ENCODE data around the gene PLEKHA7.
"Not testable (repeated sequence)": the region's sequence is repeated elsewhere in the genome, so short reads cannot be mapped to it uniquely, and the experiment has no call there.

PLEKHA7 gene, protein sequence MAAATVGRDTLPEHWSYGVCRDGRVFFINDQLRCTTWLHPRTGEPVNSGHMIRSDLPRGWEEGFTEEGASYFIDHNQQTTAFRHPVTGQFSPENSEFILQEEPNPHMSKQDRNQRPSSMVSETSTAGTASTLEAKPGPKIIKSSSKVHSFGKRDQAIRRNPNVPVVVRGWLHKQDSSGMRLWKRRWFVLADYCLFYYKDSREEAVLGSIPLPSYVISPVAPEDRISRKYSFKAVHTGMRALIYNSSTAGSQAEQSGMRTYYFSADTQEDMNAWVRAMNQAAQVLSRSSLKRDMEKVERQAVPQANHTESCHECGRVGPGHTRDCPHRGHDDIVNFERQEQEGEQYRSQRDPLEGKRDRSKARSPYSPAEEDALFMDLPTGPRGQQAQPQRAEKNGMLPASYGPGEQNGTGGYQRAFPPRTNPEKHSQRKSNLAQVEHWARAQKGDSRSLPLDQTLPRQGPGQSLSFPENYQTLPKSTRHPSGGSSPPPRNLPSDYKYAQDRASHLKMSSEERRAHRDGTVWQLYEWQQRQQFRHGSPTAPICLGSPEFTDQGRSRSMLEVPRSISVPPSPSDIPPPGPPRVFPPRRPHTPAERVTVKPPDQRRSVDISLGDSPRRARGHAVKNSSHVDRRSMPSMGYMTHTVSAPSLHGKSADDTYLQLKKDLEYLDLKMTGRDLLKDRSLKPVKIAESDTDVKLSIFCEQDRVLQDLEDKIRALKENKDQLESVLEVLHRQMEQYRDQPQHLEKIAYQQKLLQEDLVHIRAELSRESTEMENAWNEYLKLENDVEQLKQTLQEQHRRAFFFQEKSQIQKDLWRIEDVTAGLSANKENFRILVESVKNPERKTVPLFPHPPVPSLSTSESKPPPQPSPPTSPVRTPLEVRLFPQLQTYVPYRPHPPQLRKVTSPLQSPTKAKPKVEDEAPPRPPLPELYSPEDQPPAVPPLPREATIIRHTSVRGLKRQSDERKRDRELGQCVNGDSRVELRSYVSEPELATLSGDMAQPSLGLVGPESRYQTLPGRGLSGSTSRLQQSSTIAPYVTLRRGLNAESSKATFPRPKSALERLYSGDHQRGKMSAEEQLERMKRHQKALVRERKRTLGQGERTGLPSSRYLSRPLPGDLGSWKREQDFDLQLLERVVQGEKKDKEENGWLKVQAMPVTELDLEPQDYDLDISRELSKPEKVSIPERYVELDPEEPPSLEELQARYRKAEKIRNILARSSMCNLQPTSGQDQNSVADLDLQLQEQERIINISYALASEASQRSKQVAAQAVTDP

DNA sequence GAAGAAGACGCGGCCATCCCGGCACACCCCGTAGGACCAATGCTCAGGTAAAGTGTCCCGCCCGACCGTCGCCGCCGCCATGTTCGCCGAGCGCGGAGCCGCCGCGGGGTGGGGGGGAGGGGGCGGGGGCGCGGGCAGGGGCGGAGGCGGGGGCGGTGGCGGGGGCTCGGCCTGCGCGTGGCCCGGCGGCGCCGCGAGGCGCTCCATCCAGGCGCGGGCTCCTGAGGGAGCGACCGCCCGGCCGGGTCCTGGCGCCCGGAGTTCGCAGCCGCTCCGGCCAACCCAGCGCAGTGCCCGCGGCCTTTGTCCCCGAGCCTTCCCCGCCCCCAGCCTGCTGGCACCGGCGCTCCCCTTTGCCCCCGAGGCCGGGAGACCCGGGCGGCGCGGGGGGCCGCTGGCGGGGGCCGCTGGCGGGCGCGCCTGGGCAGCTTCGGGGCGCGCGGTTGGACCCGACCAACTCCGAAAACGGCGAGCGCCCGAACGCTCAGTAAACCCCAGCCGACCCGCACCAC, at the start of gene PLEKHA7:
Gene PLEKHA7, minus strand, starts transcription at position 94 of the 512 bp plus-strand sequence. Its CDS starts 13 bp downstream, at position 81.
- DNase-seq (ENCODE audit: low read depth) = no peak

DNA sequence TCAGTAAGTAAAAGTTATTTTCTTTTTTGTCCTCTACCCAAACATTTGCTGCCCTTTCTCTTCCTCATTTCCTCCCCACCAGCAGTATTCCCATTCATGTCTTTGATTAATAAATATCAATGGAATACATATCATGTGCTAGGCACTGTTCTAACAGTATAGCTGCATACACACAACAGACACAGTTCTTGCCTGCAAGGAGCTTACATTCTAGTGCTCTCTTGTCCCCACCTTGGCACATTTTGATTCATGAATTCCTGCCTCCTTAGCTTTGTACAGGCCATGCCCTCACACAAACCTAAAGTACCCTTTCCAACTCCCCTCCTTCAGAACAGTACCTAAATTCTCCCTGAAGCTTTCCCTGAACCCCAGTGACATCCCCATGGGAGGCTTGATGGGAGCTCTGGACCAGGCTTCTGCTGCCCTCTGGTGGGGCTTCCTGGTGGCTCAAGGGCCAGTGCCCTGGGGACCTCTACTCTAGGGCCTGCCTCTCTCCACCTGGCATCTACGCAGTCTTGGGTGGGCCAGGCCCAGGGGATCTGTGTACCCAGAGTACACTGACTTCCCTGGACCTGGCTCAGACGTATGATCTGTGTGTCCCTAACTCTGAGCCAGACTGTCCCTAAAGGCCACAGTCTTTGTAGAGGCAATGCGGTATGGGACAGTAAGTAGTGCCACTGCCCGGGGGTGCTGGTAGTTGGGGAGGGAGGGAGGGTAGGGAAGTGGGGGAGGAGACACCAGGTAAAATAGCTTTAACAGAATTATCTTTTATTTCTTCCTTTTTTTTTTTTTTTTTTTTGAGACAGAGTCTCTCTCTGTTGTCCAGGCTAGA, 49.2 kb upstream of the PLEKHA7 start:
- DNase-seq (ENCODE audit: low read depth) = peak; percentile 49

DNA sequence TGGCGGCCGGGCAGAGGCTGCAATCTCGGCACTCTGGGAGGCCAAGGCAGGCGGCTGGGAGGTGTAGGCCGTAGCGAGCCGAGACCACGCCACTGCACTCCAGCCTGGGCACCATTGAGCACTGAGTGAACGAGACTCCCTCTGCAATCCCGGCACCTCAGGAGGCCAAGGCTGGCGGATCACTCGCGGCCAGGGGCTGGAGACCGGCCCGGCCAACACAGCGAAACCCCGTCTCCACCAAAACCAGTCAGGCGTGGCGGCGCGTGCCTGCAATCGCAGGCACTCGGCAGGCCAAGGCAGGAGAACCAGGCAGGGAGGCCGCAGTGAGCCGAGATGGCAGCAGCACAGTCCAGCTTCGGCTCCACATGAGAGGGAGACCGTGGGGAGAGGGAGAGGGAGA, 36.9 kb upstream of the PLEKHA7 start:
- DNase-seq (ENCODE audit: low read depth) = not testable (repeated sequence)

DNA sequence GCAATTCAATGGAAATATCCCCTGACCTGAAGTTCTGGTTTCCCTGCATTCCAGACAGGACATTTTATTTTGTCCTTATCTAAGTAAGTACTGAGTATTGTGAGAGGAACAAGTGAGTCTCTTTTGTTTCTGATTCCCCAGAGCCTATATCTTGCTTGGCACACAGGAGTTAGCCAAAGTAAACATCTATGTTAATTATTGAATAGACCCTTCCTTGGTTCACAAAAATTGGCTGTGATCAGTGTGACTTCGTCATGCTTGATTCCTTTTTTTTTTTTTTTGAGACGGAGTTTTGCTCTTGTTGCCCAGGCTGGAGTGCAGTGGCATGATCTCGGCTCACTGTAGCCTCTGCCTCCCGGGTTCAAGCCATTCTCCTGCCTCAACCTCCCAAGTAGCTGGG, 34.3 kb upstream of the PLEKHA7 start:
- not testable (repeated sequence) for DNase-seq (ENCODE audit: low read depth)

DNA sequence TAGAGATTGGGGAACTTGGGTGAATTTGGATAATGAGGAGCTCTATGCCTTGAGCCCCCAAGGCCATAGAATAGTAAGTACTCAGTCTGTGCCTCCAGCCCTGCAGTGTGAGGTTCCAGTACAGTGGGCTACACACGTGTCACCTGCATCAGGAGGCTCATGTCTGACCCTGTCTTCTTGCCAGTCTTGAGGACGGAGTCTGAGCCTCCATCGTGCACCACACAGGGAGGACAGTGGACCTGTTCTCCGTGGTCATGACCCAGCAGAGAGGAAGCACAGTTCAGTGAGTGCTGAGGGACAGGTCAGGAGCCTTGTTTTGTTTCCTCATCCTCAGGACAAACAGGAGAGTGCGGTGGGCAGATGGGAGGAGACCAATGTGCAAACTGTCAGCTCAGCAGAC, 32.5 kb upstream of the PLEKHA7 start:
- no peak for DNase-seq (ENCODE audit: low read depth)

DNA sequence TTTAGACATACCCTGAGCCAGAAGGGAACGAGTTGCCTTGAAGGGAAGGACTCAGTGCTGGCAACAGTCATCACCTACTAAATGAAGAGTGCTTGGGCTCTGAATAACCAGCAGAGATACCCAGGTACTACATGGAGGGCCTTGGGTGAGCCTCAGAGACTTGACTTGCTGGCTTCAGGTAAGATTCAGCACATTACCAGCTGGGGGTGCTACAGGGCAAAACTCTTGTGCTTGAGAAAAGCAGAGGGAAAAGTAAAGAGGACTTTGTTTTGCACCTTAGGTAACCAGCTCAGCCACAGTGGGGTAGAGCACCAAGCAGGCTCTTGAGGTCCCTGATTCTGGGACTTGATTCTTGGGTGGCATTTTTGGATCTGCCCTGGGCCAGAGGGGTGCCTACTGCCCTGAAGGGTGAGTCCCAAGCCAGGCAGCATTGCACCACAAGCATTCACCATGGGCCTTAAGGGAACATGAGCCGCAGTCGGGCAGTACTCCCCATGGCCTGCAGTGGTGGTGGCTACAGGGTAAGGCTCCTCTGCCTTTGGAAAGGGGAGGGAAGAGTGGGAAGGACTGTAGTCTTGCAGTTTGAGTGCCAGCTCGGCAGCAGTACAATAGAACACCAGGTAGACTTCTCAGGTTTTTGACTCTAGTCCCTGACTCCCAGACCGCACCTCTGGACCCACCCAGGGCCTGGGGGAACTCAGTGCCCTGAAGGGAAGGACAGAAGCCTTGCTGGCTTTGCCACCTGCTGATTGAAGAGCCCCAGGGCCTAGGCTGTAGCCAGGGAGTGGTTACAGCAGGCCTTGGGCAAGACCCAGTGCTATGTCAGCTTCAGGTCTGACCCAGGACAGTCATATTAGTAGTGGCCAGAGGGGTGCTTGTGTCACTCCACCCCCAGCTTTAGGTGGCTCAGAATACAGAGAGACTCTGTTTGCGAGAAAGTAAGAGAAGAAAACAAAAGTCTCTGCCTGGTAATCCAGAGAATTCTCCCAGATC, 22.7 kb upstream of the PLEKHA7 start:
- DNase-seq (ENCODE audit: low read depth) = no peak

DNA sequence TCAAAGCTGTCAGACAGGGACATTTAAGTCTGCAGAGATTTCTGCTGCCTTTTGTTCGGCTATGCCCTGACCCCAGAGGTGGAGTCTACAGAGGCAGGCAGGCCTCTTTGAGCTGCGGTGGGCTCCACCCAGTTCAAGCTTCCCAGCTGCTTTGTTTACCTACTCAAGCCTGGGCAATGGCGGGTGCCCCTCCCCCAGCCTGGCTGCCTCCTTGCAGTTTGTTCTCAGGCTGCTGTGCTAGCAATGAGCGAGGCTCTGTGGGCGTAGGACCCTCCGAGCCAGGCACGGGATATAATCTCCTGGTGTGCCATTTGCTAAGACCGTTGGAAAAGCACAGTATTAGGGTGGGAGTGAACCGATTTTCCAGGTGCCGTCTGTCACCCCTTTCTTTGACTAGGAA, 19.8 kb upstream of the PLEKHA7 start:
- DNase-seq (ENCODE audit: low read depth) = not testable (repeated sequence)

DNA sequence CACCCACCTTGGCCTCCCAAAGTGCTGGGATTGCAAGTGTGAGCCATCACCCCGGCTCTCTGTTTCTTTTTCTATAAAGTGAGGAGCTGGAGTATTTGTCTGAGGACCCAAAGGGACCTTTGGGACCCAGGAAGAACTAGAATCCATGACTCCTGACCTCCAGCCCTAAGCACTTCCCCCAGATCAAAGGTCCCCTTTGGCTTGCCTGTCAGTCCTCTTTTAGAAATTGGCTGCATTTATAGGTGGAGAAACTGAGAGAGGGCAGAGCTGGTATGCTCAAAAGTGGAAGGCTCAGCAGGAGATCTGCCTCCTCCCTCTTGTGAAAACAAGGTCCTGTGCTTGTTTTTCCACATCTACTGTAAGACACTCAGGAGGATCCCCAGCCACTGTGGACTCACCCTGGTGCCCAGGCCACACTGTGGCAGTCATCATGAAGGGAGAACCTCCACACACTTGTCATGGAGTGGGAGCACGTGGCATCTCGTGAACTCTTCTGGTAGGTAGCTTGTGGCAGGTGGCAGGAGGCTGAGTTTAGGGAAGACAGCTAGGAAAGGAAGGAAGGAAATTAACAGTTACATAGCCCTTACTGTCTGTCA, 12.4 kb upstream of the PLEKHA7 start:
- no peak for DNase-seq (ENCODE audit: low read depth)

DNA sequence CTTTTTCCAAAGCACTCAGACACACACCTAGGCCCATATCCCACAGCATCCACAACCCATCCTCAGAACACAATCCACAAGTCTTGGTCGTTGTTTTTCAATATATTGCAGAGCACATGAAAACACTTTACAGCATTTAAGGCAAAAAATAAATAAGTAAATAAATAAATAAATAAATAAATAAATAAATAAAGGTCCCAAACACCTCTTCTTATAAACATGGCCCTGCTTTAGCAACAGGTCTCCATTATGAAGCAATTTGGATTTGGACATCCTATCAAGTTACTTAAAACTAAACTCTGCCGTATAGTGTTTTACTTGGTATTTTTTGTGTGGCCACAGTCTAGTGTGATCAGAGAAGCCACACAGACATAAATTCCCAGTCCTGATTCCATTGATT, 10.7 kb upstream of the PLEKHA7 start:
- DNase-seq (ENCODE audit: low read depth) = no peak

DNA sequence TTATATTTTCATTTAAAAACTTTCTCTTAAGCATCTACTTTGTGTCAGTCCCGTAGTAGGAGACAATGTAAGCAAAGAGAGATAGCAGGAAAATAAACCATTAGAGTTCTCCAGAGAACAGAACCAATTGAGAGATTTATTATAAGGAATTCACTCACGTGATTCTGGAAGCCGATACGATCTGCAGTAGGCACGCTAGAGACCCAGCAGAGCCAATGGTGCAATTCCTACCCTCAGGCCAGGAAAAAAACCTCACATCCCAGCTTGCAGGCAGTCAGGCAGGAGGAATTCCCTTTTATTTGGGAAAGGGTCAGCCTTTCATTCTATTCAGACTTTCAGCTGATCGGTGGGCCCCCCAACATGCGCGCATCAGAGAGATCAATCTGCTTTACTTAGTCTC, 7.3 kb upstream of the PLEKHA7 start:
- DNase-seq (ENCODE audit: low read depth) = no peak

DNA sequence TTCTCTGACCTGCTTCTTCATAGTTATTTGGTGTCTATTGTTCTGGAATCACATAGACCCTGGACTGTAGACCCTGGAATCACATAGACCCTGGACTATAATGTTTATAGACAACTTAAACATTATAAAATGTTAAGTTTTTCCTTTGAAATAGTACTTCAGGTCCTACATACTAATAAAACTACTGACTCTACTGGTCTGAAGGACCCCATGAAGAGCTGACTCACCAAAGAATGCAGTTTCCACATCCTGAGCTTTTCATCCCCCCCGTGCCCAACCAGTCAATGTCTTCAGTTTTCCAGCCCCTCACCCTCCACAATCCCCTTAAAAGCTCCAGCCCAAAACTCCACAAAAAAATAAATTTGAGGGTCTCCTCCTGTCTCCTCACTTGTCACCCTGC, 6.6 kb upstream of the PLEKHA7 start:
- DNase-seq (ENCODE audit: low read depth) = peak; percentile 60

DNA sequence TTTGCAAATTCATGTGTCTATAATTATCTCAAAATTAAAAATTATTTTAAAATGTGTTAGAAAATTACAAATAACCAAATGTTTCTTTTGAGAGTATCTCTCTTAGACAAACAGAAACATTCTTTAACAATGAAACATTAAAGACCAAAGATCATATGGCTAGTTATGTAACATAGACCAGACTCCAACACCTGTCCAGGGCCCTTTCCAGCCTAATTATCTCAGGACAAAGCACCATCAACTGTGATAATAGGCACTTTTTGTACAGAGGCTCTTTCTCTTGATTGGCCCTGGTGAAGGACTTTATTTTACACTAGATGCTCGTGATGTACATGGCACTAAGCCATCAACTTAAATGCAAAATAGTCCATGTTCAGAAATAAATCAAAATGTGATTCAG, 5.0 kb upstream of the PLEKHA7 start:
- DNase-seq (ENCODE audit: low read depth) = no peak

DNA sequence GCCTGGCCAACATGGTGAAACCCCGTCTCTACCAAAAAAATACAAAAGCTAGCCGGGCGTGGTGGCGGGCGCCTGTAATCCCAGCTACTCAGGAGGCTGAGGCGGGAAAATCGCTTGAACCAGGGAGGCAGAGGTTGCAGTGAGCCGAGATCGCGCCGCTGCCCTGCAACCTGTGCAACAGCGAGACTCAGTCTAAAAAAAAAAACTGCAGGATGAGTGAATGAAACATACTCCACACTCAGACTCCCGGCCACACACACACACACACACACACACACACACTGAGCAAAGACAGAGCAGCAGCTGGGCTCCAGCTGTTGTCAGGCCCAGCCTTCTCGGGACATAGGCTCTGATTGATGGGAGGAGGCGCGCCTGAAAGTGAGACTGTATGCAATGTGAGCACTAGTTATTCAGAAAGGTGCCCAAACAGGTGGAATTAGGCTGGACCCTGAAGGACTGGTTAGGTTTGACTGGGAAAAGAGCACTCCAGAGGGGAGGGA, 1.5 kb upstream of the PLEKHA7 start:
- no peak for DNase-seq (ENCODE audit: low read depth)

DNA sequence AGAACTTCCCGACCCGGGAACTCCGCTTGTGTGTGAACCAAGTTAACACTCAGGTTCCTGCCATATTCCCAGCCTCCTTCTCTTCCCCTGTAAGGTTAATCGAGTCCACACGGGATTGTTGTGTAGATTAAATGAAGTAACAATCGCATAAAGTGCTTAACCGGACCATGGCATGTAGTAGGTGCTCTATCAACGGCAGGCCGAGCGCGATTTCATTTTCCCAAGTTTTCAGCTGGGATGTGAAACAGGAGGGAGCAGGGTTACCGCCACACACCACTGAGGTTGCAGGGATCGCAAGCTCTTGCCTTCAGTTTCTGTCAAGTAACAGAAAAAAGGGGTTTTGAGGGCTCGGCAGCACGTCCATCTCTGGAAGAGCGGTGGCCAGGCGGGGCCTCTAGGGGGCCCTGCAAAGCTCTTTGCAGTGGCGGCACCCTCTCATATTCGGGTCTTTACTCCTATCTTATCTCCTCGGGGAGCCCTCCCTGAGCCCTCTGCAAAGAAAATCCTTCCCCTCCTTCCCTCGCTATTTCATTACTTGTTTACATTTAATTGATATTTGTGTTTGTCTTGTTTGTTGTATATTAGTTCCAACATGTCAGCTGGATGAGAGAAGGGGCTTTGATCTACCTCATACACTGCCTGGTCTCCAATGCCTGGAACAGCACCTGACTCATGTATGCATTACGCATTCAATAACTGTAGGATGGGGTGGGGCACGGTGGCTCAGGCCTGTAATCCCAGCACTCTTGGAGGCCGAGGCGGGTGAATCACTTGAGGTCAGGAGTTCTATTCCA, 816 bp upstream of the PLEKHA7 start:
- DNase-seq (ENCODE audit: low read depth) = peak; percentile 71

DNA sequence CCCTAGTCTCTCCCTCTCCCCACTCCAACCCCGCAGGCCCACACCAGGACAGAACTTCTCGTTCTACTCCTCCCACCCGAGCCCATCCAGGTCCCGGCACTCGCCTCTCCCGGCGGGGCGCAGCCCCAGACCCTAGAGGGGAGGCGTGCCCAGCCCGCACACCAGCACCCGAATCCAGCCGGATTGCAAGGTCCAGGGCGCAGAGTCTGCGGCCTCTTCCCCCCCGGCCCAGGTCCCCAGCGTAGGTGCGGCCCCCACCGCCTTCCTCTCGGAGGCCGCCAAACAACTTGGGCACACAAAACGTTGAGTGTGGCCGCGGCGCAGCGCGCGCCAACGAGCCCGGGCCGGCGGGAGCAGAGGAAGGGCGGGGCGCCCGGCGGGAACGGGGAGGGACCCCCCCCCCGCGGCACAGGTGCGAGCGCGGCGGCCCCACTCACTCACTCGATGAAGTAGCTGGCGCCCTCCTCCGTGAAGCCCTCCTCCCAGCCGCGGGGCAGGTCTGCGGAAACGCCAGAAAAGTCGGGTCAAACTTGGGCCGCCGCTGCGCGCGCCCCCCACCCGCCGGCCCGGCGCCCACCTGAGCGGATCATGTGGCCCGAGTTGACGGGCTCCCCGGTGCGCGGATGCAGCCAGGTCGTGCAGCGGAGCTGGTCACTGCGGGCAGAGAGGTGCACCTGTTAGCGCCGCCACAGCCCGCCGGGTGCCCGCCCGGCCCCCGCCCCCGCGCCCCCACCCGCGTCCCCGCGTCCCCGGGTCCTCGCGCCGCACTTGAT, 480 bp downstream of the PLEKHA7 start:
- DNase-seq (ENCODE audit: low read depth) = no peak

DNA sequence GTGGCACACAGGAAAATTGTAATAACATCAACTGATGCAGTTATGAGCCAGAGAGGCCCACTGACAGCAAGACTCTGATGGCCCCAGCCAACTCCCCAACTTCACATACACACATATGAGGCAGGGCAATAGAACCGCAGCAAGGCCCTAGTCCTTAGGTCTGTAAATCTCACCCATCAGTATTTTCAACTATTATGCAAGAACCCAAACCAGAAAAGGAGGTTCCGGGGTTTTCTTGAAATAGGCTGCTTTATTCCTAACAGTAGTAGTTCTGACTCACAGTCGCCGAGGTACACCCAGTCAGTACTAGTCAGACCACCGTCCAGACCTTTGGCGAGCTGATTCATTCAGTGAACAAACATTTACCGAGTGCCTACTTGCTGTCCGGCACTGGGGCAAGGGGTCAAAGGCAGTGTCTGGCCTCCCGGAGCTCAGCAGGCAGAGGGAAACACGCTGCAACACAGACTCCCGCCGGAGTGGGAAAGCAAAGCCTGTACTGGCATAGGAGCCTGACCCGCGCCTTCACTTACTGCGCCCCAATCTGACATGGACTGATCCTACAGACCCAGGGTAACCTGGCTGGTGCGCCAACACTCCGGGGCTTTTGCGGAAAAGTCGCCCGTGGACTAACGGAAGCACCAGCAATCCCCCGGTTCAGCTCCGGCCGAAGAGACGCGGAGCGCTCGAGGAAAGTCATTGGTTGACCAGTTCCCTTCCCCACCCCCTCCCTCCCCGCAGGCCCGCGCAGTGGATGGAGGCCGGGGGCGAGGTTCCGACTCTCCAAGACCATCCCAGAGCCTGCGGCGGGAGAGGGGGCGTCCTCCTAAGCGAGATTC, 1.3 kb downstream of the PLEKHA7 start:
- DNase-seq (ENCODE audit: low read depth) = peak; percentile 92

DNA sequence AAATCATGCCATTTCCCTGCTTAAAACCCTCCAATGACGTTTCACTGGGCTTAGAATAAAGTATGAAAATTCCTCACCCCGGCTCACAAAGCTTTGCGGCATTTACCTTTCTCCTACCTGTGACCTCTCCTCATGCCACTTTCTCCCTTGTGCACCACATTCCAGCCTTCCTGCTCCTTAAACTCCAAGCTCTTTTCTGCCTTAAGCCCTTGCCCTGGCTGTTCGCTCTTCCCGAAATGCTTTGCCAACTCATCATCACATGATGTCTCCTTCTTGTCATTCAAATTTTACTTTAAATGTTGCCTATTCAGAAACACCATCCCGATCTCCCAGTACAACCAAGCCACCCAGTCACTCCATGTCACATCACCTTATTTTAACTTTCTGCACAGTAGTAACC, 2.0 kb downstream of the PLEKHA7 start:
- no peak for DNase-seq (ENCODE audit: low read depth)
